Mucosa of descending colon (tissue), 3 donors: ENCODE data around the gene GNB1L. TPM values are rescaled to one million over a fixed set of nuclear protein-coding genes. Genes with fewer than 3 reads are reported as not detected.

Experiments used
- ATAC-seq: fragments of 200-7000 bp; cut with Tn5 transposase; one replicate; pipeline ENCODE4 v1.9.1; 2020; ENCODE audit warnings: mild to moderate bottlenecking, moderate library complexity
- DNase-seq, 3 donors: peaks; one replicate each; pipeline ENCODE4 v3.0.0-alpha.2; 2020
- H3K36me3 ChIP-seq: fragments of 200-600 bp; one replicate; pipeline ENCODE4 v1.8.0; 2021; ENCODE audit warnings: low read depth, mild to moderate bottlenecking
- H3K4me1 ChIP-seq: fragments of 200-600 bp; one replicate; pipeline ENCODE4 v1.8.0; 2021; ENCODE audit warnings: low read depth, mild to moderate bottlenecking
- H3K4me3 ChIP-seq: fragments of 200-600 bp; one replicate; pipeline ENCODE4 v1.8.0; 2021; ENCODE audit warnings: mild to moderate bottlenecking
- H3K9me3 ChIP-seq: fragments of 200-600 bp; one replicate; pipeline ENCODE4 v1.8.0; 2021; ENCODE audit warnings: mild to moderate bottlenecking
- intact Hi-C, 2 donors: fragments of 100-400 bp; cut with DNase I in 1 of 2; cut with micrococcal nuclease in 1 of 2; formaldehyde crosslinking; loops; one replicate each; pipeline versions ENCODE4 v1.11.0 to v1.11.1; 2022; cut with DNase I, micrococcal nuclease
- total RNA-seq, 3 donors: library from RNA; stranded (reverse); fragmentation: NEBNext Ultra II Directional in 2 of 3; extraction: Animal tissue kit (Norgen Biotek cat#: 25700) in 2 of 3; gene quantifications; one replicate each; pipeline versions ENCODE4 v1.2.1 to v1.2.4, GENCODE V29; 2021 to 2023
- TF ChIP-seq, protein P1 (sequence below): fragments of 200-600 bp; IDR thresholded peaks from one replicate; pipeline ENCODE4 v1.8.0; 2022; ENCODE audit warnings: antibody characterized with exemption, mild to moderate bottlenecking
- donor health status: DM: no; HTN: no; CAD: no; lungs with moderate emphysema.
- donor health status: DM: no; HTN: no; CAD: no.
- donor health status: DM: no; HTN: yes; CAD: no.

The GNB1L gene
- total RNA-seq, 3 donors from 2014 or later, result 2.7 to 4.7 (median 3.4) TPM

GRCh38 chr22:19875531-19876313, 21.0 kb upstream of the GNB1L start:
- peak in 2 of 3 donors; percentile 29 to 52 for DNase-seq
- TF ChIP-seq, protein P1, sequence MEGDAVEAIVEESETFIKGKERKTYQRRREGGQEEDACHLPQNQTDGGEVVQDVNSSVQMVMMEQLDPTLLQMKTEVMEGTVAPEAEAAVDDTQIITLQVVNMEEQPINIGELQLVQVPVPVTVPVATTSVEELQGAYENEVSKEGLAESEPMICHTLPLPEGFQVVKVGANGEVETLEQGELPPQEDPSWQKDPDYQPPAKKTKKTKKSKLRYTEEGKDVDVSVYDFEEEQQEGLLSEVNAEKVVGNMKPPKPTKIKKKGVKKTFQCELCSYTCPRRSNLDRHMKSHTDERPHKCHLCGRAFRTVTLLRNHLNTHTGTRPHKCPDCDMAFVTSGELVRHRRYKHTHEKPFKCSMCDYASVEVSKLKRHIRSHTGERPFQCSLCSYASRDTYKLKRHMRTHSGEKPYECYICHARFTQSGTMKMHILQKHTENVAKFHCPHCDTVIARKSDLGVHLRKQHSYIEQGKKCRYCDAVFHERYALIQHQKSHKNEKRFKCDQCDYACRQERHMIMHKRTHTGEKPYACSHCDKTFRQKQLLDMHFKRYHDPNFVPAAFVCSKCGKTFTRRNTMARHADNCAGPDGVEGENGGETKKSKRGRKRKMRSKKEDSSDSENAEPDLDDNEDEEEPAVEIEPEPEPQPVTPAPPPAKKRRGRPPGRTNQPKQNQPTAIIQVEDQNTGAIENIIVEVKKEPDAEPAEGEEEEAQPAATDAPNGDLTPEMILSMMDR, result no peak
- no peaks in the 10 kb centered on the region for H3K9me3 ChIP-seq
- peaks cover 29% of the 10 kb centered on the region for H3K4me1 ChIP-seq
- intact Hi-C loops, result no loop called here
- no peaks in the 10 kb centered on the region for H3K36me3 ChIP-seq
- ATAC-seq, result peak; percentile 2
- no peak overlapping the region for H3K4me3 ChIP-seq

GRCh38 chr22:19875061-19875530, 20.4 kb upstream of the GNB1L start:
- intact Hi-C loops, result no loop called here
- Histone ChIP-seq H3K9me3 (no peaks in the 10 kb centered on the region), H3K36me3 (no peaks in the 10 kb centered on the region), H3K4me1 (peaks cover 29% of the 10 kb centered on the region), H3K4me3 (no peak overlapping the region)
- TF ChIP-seq, protein P1, result no peak
- ATAC-seq (no peak), DNase-seq (peak in 2 of 3 donors; percentile 32 to 49)

DNA sequence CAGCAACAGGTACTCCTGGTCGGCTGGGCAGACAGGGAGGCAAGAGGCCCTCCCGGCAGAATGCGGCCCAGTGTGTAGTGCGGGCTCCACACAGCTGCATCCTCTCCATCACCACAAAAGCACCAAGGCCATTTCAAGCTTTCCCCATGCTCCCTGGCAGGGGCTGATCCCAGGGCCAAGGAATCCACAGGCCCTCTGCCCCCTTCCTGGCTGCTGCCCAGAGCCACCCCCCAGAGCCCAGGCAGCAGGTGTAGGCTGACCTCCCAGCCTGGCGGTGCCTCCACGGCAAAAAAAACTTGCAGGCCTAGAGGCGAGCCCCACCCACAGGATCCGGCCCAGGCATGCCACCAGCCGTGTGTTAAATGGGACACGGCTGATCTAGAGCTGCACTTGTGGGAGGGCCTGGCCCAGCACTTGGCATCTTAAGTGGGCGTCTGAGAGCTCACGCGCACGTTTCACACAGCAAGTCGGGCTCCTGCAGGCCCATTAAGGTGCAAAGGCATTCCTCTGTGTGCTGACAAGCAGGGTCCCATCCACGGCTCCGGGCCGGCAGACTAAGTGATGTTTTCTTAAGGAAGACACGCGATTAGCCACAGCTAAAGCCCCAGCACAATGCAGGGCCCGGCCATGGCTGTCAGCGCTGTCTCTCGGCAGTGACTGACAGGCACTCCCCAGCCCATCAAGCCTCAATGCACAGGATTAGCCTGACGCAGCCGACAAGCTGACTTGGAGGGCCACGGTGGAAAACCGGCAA, 19.8 kb upstream of the GNB1L start:
- TF ChIP-seq, protein P1, result no peak
- intact Hi-C loops, result no loop called here
- Histone ChIP-seq H3K4me3 (no peak overlapping the region), H3K9me3 (no peaks in the 10 kb centered on the region), H3K4me1 (peaks cover 33% of the 10 kb centered on the region), H3K36me3 (no peaks in the 10 kb centered on the region)
- DNase-seq, result peak in 2 of 3 donors; percentile 59 to 63
- peak; percentile 19 for ATAC-seq

DNA sequence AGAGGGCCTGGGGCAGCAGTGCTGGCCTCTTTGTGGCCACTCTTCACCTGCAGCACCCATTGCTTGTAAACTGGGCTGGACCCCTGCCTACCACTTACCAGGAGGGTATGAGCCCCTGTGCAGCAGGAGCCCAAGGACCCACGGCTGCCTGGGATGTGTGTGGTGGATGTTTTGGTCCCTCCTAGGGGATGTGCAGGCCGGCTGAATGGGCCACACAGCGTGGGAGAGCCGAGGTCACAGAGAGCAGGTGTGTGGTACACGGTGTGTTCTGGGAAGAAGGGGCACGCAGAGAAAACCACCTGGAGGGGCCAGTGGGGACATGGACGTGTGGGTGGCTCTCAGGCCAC, 19.3 kb upstream of the GNB1L start:
- H3K4me1 ChIP-seq, result peaks cover 38% of the 10 kb centered on the region
- no peaks in the 10 kb centered on the region for H3K36me3 ChIP-seq
- no peak for ATAC-seq
- intact Hi-C loops, result no loop called here
- peak in 2 of 3 donors; percentile 1 to 40 for DNase-seq
- TF ChIP-seq, protein P1, result no peak
- no peak overlapping the region for H3K4me3 ChIP-seq
- H3K9me3 ChIP-seq, result no peaks in the 10 kb centered on the region

DNA sequence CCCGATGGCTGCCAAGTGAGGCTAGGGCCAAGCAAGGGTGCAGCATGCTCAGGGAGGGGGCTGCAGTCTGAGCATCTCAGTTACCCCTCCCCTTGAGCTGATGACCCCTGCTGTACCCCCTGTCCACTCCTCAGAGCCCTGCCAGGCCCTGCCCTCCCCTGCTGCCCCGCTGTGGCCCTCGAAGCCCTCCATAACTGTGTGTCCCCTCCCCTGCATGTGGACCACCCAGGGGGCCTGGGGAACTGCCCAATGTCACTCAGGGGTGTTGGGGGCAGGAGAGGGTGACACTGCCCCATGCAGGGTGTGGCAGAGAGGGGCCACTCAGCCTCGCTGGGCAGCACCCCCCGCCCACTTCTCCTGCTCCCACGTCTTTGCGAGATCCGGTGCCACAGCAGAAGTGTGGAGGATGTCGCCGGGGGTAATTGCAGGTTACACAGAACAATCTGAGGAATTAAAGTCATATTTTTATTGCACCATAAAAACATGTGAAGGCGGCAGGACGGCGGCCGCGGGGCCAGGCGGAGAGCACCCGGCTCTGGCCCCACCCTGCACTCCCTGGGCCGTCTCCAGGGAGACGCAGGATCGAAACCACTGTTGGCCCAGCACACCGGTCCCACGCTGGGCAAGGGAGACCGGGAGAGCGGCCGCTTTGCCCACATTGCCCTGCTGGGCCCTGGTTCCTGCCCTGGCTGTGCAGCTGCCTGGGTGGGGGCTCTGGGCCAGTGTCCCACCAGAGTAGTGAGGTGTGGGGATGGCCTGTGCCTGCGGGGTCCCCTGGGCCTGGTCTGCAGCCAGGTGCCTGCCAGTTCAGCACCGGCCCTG, 18.7 kb upstream of the GNB1L start:
- DNase-seq (peak; percentile 65 to 84 (median 79)), ATAC-seq (peak; percentile 81)
- Histone ChIP-seq H3K4me1 (peaks cover 41% of the 10 kb centered on the region), H3K36me3 (no peaks in the 10 kb centered on the region), H3K4me3 (no peak overlapping the region), H3K9me3 (no peaks in the 10 kb centered on the region)
- intact Hi-C loops, result no loop called here
- TF ChIP-seq, protein P1, result no peak
